SK-N-SH treated with all-trans-retinoic acid at 6 μM for 48 hours (cell line): Measurements from ENCODE around the gene ANKRD12.
"Not testable (repeated sequence)": the region's sequence is repeated elsewhere in the genome, so short reads cannot be mapped to it uniquely, and the experiment has no call there.

Source experiments
- ATAC-seq: fragments of 200-7000 bp; cut with Tn5 transposase; 3 replicates; pipeline ENCODE4 v1.9.1; 2020; ENCODE audit warnings: mild to moderate bottlenecking, moderate library complexity
- ARNTL ChIP-seq: fragments of 450-650 bp; formaldehyde crosslinking; IDR thresholded peaks from 2 replicates; pipeline ENCODE4 v1.5.0; 2020; ENCODE audit warnings: low read depth, mild to moderate bottlenecking, moderate library complexity, borderline replicate concordance
- BACH2 ChIP-seq: fragments of 250-450 bp; sonication (Bioruptor Pico); IDR thresholded peaks from 2 replicates; pipeline ENCODE4 v1.9.0; 2021; ENCODE audit warnings: mild to moderate bottlenecking, borderline replicate concordance
- CSDC2 ChIP-seq: fragments of 250-450 bp; sonication (Bioruptor Pico); IDR thresholded peaks from 2 replicates; pipeline ENCODE4 v1.5.0; 2020; ENCODE audit warnings: mild to moderate bottlenecking, moderate library complexity
- ESRRG ChIP-seq: fragments of 250-450 bp; sonication (Bioruptor Pico); IDR thresholded peaks from 2 replicates; pipeline ENCODE4 v1.6.1; 2021; ENCODE audit warnings: mild to moderate bottlenecking
- GLIS3 ChIP-seq: fragments of 250-450 bp; sonication (Bioruptor Pico); IDR thresholded peaks from 2 replicates; pipeline ENCODE4 v1.5.0; 2020; ENCODE audit warnings: mild to moderate bottlenecking, moderate library complexity
- ISL1 ChIP-seq: fragments of 250-450 bp; sonication (Bioruptor Pico); IDR thresholded peaks from 2 replicates; pipeline ENCODE4 v2.1.2; 2022; ENCODE audit warnings: mild to moderate bottlenecking, moderate library complexity
- OSR1 ChIP-seq: fragments of 250-450 bp; sonication (Bioruptor Pico); IDR thresholded peaks from 2 replicates; pipeline ENCODE4 v1.8.0; 2022; ENCODE audit warnings: moderate library complexity, mild to moderate bottlenecking, inconsistent platforms
- PATZ1 ChIP-seq: fragments of 250-450 bp; sonication (Bioruptor Pico); IDR thresholded peaks from 2 replicates; pipeline ENCODE4 v1.8.0; 2020; ENCODE audit warnings: mild to moderate bottlenecking, moderate library complexity, borderline replicate concordance
- POU6F1 ChIP-seq: fragments of 250-450 bp; sonication (Bioruptor Pico); IDR thresholded peaks from 2 replicates; pipeline ENCODE4 v1.8.0; 2021; ENCODE audit warnings: low read depth, mild to moderate bottlenecking, moderate library complexity, borderline replicate concordance
- PPARA ChIP-seq: fragments of 250-450 bp; sonication (Bioruptor Pico); IDR thresholded peaks from 2 replicates; pipeline ENCODE4 v1.5.0; 2020; ENCODE audit warnings: mild to moderate bottlenecking, borderline replicate concordance
- RARB ChIP-seq: fragments of 250-450 bp; sonication (Bioruptor Pico); IDR thresholded peaks from 2 replicates; pipeline ENCODE4 v1.8.0; 2021; ENCODE audit warnings: mild to moderate bottlenecking, moderate library complexity
- TCF4 ChIP-seq: fragments of 250-450 bp; sonication (Bioruptor Pico); IDR thresholded peaks from 2 replicates; pipeline ENCODE4 v1.8.0; 2021; ENCODE audit warnings: mild to moderate bottlenecking, moderate library complexity, borderline replicate concordance
- TOX ChIP-seq: fragments of 250-450 bp; sonication (Bioruptor Pico); IDR thresholded peaks from 2 replicates; pipeline ENCODE4 v1.8.0; 2021; ENCODE audit warnings: mild to moderate bottlenecking, moderate library complexity, borderline replicate concordance
- ZC3H10 ChIP-seq: fragments of 250-450 bp; sonication (Bioruptor Pico); IDR thresholded peaks from 2 replicates; pipeline ENCODE4 v1.5.1; 2021; ENCODE audit warnings: mild to moderate bottlenecking, moderate library complexity
- ZFP3 ChIP-seq: fragments of 250-450 bp; sonication (Bioruptor Pico); IDR thresholded peaks from 2 replicates; pipeline ENCODE4 v1.5.0; 2020; ENCODE audit warnings: mild to moderate bottlenecking, moderate library complexity
- ZFP30 ChIP-seq: fragments of 450-650 bp; formaldehyde crosslinking; IDR thresholded peaks from 2 replicates; pipeline ENCODE4 v1.5.0; 2022; ENCODE audit warnings: mild to moderate bottlenecking, moderate library complexity
- ZNF565 ChIP-seq: fragments of 450-650 bp; formaldehyde crosslinking; conservative IDR thresholded peaks from 2 replicates; pipeline ENCODE4 v1.5.0; 2020; ENCODE audit warnings: low read depth, mild to moderate bottlenecking, moderate library complexity
- ZNF70 ChIP-seq: fragments of 450-650 bp; formaldehyde crosslinking; IDR thresholded peaks from 2 replicates; pipeline ENCODE4 v1.5.0; 2020; ENCODE audit warnings: mild to moderate bottlenecking, moderate library complexity
- ZNF8 ChIP-seq: fragments of 450-650 bp; formaldehyde crosslinking; IDR thresholded peaks from 2 replicates; pipeline ENCODE4 v1.5.0; 2020; ENCODE audit warnings: mild to moderate bottlenecking, moderate library complexity
- TF ChIP-seq, protein P1 (sequence below): fragments of 250-450 bp; sonication (Bioruptor Pico); IDR thresholded peaks from 2 replicates; pipeline ENCODE4 v1.5.1; 2020; ENCODE audit warnings: low read depth, mild to moderate bottlenecking, moderate library complexity
- TF ChIP-seq, protein P2 (sequence below): fragments of 250-450 bp; sonication (Bioruptor Pico); IDR thresholded peaks from 2 replicates; pipeline ENCODE4 v1.5.1; 2021; ENCODE audit warnings: mild to moderate bottlenecking, moderate library complexity

ANKRD12 gene

GRCh38 chr18:9263264-9263663, 126.7 kb downstream of the ANKRD12 start (continued):
- TF ChIP-seq, protein P1, sequence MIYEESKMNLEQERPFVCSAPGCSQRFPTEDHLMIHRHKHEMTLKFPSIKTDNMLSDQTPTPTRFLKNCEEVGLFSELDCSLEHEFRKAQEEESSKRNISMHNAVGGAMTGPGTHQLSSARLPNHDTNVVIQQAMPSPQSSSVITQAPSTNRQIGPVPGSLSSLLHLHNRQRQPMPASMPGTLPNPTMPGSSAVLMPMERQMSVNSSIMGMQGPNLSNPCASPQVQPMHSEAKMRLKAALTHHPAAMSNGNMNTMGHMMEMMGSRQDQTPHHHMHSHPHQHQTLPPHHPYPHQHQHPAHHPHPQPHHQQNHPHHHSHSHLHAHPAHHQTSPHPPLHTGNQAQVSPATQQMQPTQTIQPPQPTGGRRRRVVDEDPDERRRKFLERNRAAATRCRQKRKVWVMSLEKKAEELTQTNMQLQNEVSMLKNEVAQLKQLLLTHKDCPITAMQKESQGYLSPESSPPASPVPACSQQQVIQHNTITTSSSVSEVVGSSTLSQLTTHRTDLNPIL (CRISPR knock-in tag), result no peak
- no peak for TF ChIP-seq ZNF565 (CRISPR knock-in tag)
- no peak for TF ChIP-seq ZFP3 (CRISPR knock-in tag)
- TF ChIP-seq TCF4 (CRISPR knock-in tag), result no peak
- no peak for TF ChIP-seq ISL1
- TF ChIP-seq PPARA (CRISPR knock-in tag), result no peak
- TF ChIP-seq RARB (CRISPR knock-in tag), result no peak

DNA sequence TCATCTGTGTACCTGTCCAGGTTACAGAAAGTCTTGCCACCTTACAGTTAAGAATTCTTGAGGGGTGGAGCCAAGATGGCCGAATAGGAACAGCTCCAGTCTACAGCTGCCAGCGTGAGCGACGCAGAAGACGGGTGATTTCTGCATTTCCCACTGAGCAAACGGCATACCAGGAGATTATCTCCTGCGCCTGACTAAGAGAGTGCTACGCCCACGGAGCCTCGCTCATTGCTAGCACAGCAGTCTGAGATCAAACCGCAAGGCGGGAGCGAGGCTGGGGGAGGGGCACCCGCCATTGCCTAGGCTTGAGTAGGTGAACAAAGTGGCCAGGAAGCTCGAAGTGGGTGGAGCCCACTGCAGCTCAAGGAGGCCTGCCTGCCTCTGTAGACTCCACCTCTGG, 128.2 kb downstream of the ANKRD12 start:
- ATAC-seq, result not testable (repeated sequence)

DNA sequence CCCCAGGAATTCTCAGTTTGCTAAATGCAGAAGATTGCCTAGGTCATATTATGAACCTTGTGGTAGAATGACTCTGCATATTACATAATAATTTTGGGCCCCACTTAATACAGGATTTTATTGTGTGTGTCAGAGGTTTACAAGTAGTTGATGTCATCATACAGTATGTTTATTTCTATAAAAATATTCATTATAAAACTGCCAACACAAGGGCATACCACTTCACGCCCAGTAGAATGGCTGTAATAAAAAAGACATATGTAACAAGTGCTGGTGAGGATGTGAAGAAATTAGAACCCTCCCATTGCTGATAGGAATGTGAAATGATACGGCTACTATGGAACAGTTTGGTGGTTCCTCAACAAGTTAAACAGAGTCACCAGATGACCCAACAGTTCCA, 136.6 kb downstream of the ANKRD12 start:
- no peak for ATAC-seq
- TF ChIP-seq BACH2 (CRISPR knock-in tag) (no peak), CSDC2 (CRISPR knock-in tag) (no peak), TCF4 (CRISPR knock-in tag) (no peak), OSR1 (CRISPR knock-in tag) (no peak), ZNF70 (CRISPR knock-in tag) (no peak), POU6F1 (no peak)
- TF ChIP-seq, protein P2, sequence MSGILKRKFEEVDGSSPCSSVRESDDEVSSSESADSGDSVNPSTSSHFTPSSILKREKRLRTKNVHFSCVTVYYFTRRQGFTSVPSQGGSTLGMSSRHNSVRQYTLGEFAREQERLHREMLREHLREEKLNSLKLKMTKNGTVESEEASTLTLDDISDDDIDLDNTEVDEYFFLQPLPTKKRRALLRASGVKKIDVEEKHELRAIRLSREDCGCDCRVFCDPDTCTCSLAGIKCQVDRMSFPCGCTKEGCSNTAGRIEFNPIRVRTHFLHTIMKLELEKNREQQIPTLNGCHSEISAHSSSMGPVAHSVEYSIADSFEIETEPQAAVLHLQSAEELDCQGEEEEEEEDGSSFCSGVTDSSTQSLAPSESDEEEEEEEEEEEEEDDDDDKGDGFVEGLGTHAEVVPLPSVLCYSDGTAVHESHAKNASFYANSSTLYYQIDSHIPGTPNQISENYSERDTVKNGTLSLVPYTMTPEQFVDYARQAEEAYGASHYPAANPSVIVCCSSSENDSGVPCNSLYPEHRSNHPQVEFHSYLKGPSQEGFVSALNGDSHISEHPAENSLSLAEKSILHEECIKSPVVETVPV, result no peak
- TF ChIP-seq, protein P1 (CRISPR knock-in tag), result no peak
- TF ChIP-seq, all 23 proteins: peak for 0

GRCh38 chr18:9275890-9276289, 139.3 kb downstream of the ANKRD12 start:
- no peak for ATAC-seq

DNA sequence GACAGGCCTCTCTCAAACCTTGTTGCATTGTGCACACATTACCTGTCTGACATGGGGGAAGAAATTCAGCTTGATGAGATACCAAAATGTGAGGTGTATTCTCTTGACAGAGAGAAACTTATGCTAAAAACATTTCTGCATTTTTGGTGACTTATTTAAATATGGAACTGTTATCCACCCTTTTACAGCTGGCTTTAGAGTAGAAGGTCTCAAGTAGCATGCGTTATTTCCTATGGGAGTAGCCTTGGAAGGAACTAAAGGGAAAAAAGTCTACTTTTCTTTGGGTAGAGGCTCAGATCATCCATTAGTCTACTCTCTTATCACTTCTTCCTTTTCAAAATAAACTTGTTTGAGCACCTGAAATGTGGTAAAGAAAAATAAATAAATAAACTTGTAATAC, 141.4 kb downstream of the ANKRD12 start:
- no peak for ATAC-seq
- TF ChIP-seq ZNF70 (CRISPR knock-in tag), result no peak
- no peak for TF ChIP-seq BACH2 (CRISPR knock-in tag)
- no peak for TF ChIP-seq ZNF8
- TF ChIP-seq ISL1, result no peak
- TF ChIP-seq PATZ1 (CRISPR knock-in tag), result no peak
- TF ChIP-seq ZFP30, result no peak
- no peak for TF ChIP-seq ZNF565 (CRISPR knock-in tag)
- no peak for TF ChIP-seq ZFP3 (CRISPR knock-in tag)
- TF ChIP-seq, protein P1 (CRISPR knock-in tag), result no peak
- TF ChIP-seq RARB (CRISPR knock-in tag), result no peak
- TF ChIP-seq GLIS3, result no peak
- TF ChIP-seq ARNTL (CRISPR knock-in tag), result no peak
- TF ChIP-seq TOX, result no peak
- no peak for TF ChIP-seq ESRRG
- no peak for TF ChIP-seq ZC3H10 (CRISPR knock-in tag)

More at GRCh38 chr18:9275890-9276289, 139.3 kb downstream of the ANKRD12 start:
- no peak for TF ChIP-seq CSDC2 (CRISPR knock-in tag)
- TF ChIP-seq PPARA (CRISPR knock-in tag), result no peak
- TF ChIP-seq ISL1, result no peak
- TF ChIP-seq ZNF565 (CRISPR knock-in tag), result no peak
- no peak for TF ChIP-seq ZNF70 (CRISPR knock-in tag)
- TF ChIP-seq ESRRG, result no peak
- TF ChIP-seq, protein P1 (CRISPR knock-in tag), result no peak
- TF ChIP-seq GLIS3, result no peak
